PC-3 (cell line): ENCODE measurements around the gene SFRP5. TPM values are rescaled to one million over a fixed set of nuclear protein-coding genes. Genes with fewer than 3 reads are reported as not detected.
A peak's percentile ranks its signal among the peaks of the same experiment; 100 is the strongest.

Experiments used
- ATAC-seq: fragments of 200-7000 bp; cut with Tn5 transposase; 2 replicates; pipeline ENCODE4 v1.9.1; 2020; ENCODE audit warnings: mild to moderate bottlenecking, moderate library complexity
- BruUV-seq: library from RNA; stranded (reverse); fragments of 400-500 nt; replicated peaks from 2 replicates; lab custom pipeline; 2021; lab: Mats Ljungman, UMichigan
- CTCF ChIA-PET: fragments of 300-600 bp; sonication (Branson Sonifier 250); formaldehyde crosslinking; loops from one replicate; lab custom pipeline; 2022; ENCODE audit warnings: antibody characterized with exemption; lab: Charles Lee
- POLR2A ChIA-PET: fragments of 300-600 bp; sonication (Branson Sonifier 250); formaldehyde crosslinking; loops from one replicate; lab custom pipeline; 2022; ENCODE audit warnings: antibody characterized with exemption; ENCODE audit not compliant: unreplicated experiment; lab: Charles Lee
- DNase-seq: peaks from one replicate; pipeline ENCODE4 v3.0.0-alpha.2; 2015
- H2AFZ ChIP-seq: fragments of 300-600 bp; sonication (generic); 2 replicates; pipeline ENCODE4 v1.6.0; 2016; ENCODE audit warnings: antibody characterized with exemption, low read length
- H3F3A ChIP-seq: fragments of 300-600 bp; sonication (generic); one replicate; pipeline ENCODE4 v1.6.0; 2017; ENCODE audit warnings: antibody characterized with exemption, low read length, control low read depth, mild to moderate bottlenecking; ENCODE audit not compliant: unreplicated experiment
- H3K27ac ChIP-seq: fragments of 300-600 bp; sonication (generic); 2 replicates; pipeline ENCODE4 v1.5.1; 2016; ENCODE audit warnings: mild to moderate bottlenecking, low read length
- H3K27me3 ChIP-seq: fragments of 300-600 bp; sonication (generic); 2 replicates; pipeline ENCODE4 v1.6.1; 2016; ENCODE audit warnings: low read length, mixed read lengths
- H3K36me3 ChIP-seq: fragments of 300-600 bp; sonication (generic); 2 replicates; pipeline ENCODE4 v1.6.1; 2016; ENCODE audit warnings: low read depth, mixed run types, low read length, mixed read lengths
- H3K4me1 ChIP-seq: fragments of 300-600 bp; sonication (generic); 2 replicates; pipeline ENCODE4 v1.5.1; 2016; ENCODE audit warnings: low read length; ENCODE audit not compliant: insufficient read depth
- H3K4me2 ChIP-seq: fragments of 300-600 bp; sonication (generic); 2 replicates; pipeline ENCODE4 v1.6.0; 2016; ENCODE audit warnings: low read length
- H3K4me3 ChIP-seq: fragments of 300-600 bp; sonication (generic); 2 replicates; pipeline ENCODE4 v1.5.1; 2016; ENCODE audit warnings: mild to moderate bottlenecking, low read length, mixed read lengths
- H3K79me2 ChIP-seq: fragments of 300-600 bp; sonication (generic); 2 replicates; pipeline ENCODE4 v1.6.1; 2017; ENCODE audit warnings: low read length, mixed read lengths
- H3K9ac ChIP-seq: fragments of 300-600 bp; sonication (generic); 2 replicates; pipeline ENCODE4 v1.6.0; 2016; ENCODE audit warnings: mild to moderate bottlenecking, low read length
- H3K9me2 ChIP-seq: fragments of 300-600 bp; sonication (generic); replicated peaks from 2 replicates; pipeline ENCODE4 v1.6.1; 2016; ENCODE audit warnings: mixed run types, low read length, mixed read lengths
- H3K9me3 ChIP-seq: fragments of 300-600 bp; sonication (generic); 2 replicates; pipeline ENCODE4 v1.6.1; 2016; ENCODE audit warnings: low read length, mixed read lengths
- H4K20me1 ChIP-seq: fragments of 300-600 bp; sonication (generic); 2 replicates; pipeline ENCODE4 v1.6.1; 2016; ENCODE audit warnings: low read length, mixed read lengths
- EZH2 ChIP-seq: fragments of 300-600 bp; sonication (generic); IDR thresholded peaks from one replicate; pipeline ENCODE4 v1.6.1; 2017; ENCODE audit warnings: antibody characterized with exemption, mild to moderate bottlenecking, low read length; ENCODE audit not compliant: unreplicated experiment
- EZH2phosphoT487 ChIP-seq: fragments of 300-600 bp; sonication (generic); IDR thresholded peaks from 2 replicates; pipeline ENCODE4 v1.6.1; 2018; ENCODE audit warnings: mild to moderate bottlenecking, antibody characterized with exemption, low read length, borderline replicate concordance
- intact Hi-C: fragments of 100-400 bp; cut with micrococcal nuclease; formaldehyde crosslinking; loops from 2 replicates; pipeline ENCODE4 v1.9.0; 2023
- total RNA-seq: library from RNA; depleted of rRNA; stranded (reverse); fragments of >200 nt; gene quantifications from 2 replicates; pipeline ENCODE4 v1.2.3, GENCODE V29; 2014
- TF ChIP-seq, protein P1 (sequence below): fragments of 300-600 bp; sonication (generic); conservative IDR thresholded peaks from 2 replicates; pipeline ENCODE4 v1.5.1; 2017; ENCODE audit warnings: antibody characterized with exemption, low read depth, mild to moderate bottlenecking, low read length

Gene SFRP5
- total RNA-seq, 1 experiment from 2014 or later: not detected

- ChIA-PET CTCF (interaction anchor here (0.6 kb wide), 1 partner anchor 15 kb away, joined by 3 read pairs; no protein-coding TSS in a partner anchor), POLR2A (no interaction called here)
- no peaks in the 10 kb centered on the region for H4K20me1 ChIP-seq
- H2AFZ ChIP-seq: no peak overlapping the region
- no peak overlapping the region for H3K27ac ChIP-seq
- no peaks in the 10 kb centered on the region for H3K79me2 ChIP-seq
- no peaks in the 10 kb centered on the region for H3K4me1 ChIP-seq
- H3K4me2 ChIP-seq: no peak overlapping the region
- no peaks in the 10 kb centered on the region for H3K27me3 ChIP-seq
- TF ChIP-seq, protein P1, sequence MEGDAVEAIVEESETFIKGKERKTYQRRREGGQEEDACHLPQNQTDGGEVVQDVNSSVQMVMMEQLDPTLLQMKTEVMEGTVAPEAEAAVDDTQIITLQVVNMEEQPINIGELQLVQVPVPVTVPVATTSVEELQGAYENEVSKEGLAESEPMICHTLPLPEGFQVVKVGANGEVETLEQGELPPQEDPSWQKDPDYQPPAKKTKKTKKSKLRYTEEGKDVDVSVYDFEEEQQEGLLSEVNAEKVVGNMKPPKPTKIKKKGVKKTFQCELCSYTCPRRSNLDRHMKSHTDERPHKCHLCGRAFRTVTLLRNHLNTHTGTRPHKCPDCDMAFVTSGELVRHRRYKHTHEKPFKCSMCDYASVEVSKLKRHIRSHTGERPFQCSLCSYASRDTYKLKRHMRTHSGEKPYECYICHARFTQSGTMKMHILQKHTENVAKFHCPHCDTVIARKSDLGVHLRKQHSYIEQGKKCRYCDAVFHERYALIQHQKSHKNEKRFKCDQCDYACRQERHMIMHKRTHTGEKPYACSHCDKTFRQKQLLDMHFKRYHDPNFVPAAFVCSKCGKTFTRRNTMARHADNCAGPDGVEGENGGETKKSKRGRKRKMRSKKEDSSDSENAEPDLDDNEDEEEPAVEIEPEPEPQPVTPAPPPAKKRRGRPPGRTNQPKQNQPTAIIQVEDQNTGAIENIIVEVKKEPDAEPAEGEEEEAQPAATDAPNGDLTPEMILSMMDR: no peak
- DNase-seq (no peak), ATAC-seq (no peak)
- H3F3A ChIP-seq: no peaks in the 10 kb centered on the region
- no peak overlapping the region for H3K9ac ChIP-seq
- no peak overlapping the region for H3K4me3 ChIP-seq
- intact Hi-C loops: loop anchor here (1.0 kb wide), 1 partner anchor 109 kb away; no protein-coding TSS in a partner anchor
- peaks cover 9% of the 10 kb centered on the region; the same call in 1 of the 2 replicates for H3K36me3 ChIP-seq
- H3K9me2 ChIP-seq: no peaks in the 10 kb centered on the region
- BruUV-seq: no TSS peak
- no peaks in the 10 kb centered on the region for H3K9me3 ChIP-seq
Observed at GRCh38 chr10:97759946-97760345, 11.9 kb downstream of the SFRP5 start.

DNA sequence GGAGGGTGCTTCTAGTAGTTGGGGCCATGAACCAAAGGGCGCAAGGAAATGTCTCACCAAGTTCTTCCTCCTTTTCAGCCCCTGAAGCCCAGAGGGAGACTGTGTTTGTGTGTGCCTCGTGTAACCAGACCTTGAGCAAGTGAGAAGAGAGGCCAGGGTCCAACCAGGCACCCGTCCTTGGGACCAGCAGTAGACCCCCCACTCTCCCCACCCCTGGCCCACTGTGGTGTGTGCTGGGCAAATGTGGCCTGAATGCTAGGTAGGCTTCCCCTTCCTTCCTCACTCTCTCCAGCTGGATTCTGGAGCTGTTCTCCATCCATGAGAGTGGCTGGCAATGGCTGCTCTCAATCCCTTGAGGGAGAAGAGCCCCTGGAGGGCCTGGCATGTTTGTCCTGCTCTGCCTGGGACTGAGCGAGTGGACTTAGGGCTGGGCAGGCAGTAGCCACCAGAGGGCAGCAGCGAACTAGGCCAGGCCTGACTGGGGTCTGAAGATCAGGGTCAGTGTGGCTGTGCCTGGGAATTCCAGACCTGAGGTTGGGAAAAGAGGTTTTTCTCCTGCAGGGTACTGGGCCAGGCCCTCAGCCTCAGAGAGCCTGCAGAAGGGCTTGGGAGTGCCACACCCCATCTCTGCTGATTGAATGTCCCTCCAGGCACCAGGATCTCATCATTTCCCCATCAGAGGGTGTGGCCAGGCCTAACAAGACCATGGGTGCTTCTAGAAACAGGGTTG, 12.5 kb downstream of the SFRP5 start:
- Histone ChIP-seq H3K4me2 (no peak overlapping the region), H3K36me3 (peaks cover 13% of the 10 kb centered on the region; the same call in 1 of the 2 replicates), H3K27me3 (no peaks in the 10 kb centered on the region), H3K4me3 (no peak overlapping the region), H3K9me3 (no peaks in the 10 kb centered on the region), H3K4me1 (no peaks in the 10 kb centered on the region), H3F3A (no peaks in the 10 kb centered on the region), H3K9ac (no peak overlapping the region), H4K20me1 (no peaks in the 10 kb centered on the region), H3K27ac (no peak overlapping the region), H3K79me2 (no peaks in the 10 kb centered on the region), H2AFZ (no peak overlapping the region), H3K9me2 (no peaks in the 10 kb centered on the region)
- TF ChIP-seq EZH2: no peak
- TF ChIP-seq, protein P1: peak; percentile 80
- intact Hi-C loops: loop anchor here (1.0 kb wide), 1 partner anchor 110 kb away; no protein-coding TSS in a partner anchor
- ChIA-PET POLR2A (no interaction called here), CTCF (interaction anchor here (0.6 kb wide), 1 partner anchor 16 kb away, joined by 3 read pairs; no protein-coding TSS in a partner anchor)
- ATAC-seq: peak; percentile 95
- no TSS peak for BruUV-seq
- DNase-seq: peak; percentile 59

GRCh38 chr10:97757471-97757870, 14.3 kb downstream of the SFRP5 start:
- Histone ChIP-seq H3F3A (no peaks in the 10 kb centered on the region), H3K9me2 (no peaks in the 10 kb centered on the region), H2AFZ (no peak overlapping the region), H3K79me2 (no peaks in the 10 kb centered on the region), H3K27me3 (no peaks in the 10 kb centered on the region), H4K20me1 (no peaks in the 10 kb centered on the region), H3K9ac (no peak overlapping the region), H3K36me3 (peaks cover 13% of the 10 kb centered on the region; the same call in 1 of the 2 replicates), H3K9me3 (no peaks in the 10 kb centered on the region), H3K4me2 (no peak overlapping the region), H3K4me1 (no peaks in the 10 kb centered on the region), H3K27ac (no peak overlapping the region), H3K4me3 (no peak overlapping the region)
- DNase-seq (no peak), ATAC-seq (no peak)
- POLR2A ChIA-PET: interaction anchor here (0.5 kb wide), 1 partner anchor 269 kb away, joined by 3 read pairs; no protein-coding TSS in a partner anchor
- BruUV-seq: no TSS peak
- CTCF ChIA-PET: no interaction called here
- no peak for TF ChIP-seq EZH2
- TF ChIP-seq, protein P1: no peak
- no peak for TF ChIP-seq EZH2phosphoT487
- intact Hi-C loops: no loop called here
